Hepatocyte (in vitro differentiated cells): ENCODE data around the gene COMT.

Experiments
- CTCF ChIP-seq: fragments of 200-600 bp; sonication (generic); IDR thresholded peaks from 2 replicates; pipeline ENCODE4 v1.5.1; 2016; ENCODE audit warnings: antibody characterized with exemption, mild to moderate bottlenecking; ENCODE audit not compliant: poor library complexity
- EZH2 ChIP-seq: fragments of 200-600 bp; sonication (generic); IDR thresholded peaks from 2 replicates; pipeline ENCODE4 v1.6.1; 2016; ENCODE audit warnings: antibody characterized with exemption, mild to moderate bottlenecking, borderline replicate concordance
- EZH2phosphoT487 ChIP-seq: fragments of 200-600 bp; sonication (generic); IDR thresholded peaks from one replicate; pipeline ENCODE4 v1.6.1; 2018; ENCODE audit warnings: antibody characterized with exemption, mild to moderate bottlenecking, low read depth, moderate library complexity; ENCODE audit not compliant: unreplicated experiment, severe bottlenecking

GRCh38 chr22:19998991-19999820 lies 57.6 kb downstream of the COMT start:
- no peak for TF ChIP-seq EZH2
- no peak for TF ChIP-seq CTCF
- TF ChIP-seq EZH2phosphoT487: no peak
